HG03439 (cell line): ENCODE data around the gene CEP72.
"Not testable (repeated sequence)": the region's sequence is repeated elsewhere in the genome, so short reads cannot be mapped to it uniquely, and the experiment has no call there.

Source experiments
- ATAC-seq: cut with Tn5 transposase; IDR thresholded peaks from one replicate; pipeline ENCODE4 v1.9.1; 2021; ENCODE audit warnings: mild to moderate bottlenecking, moderate library complexity; ENCODE audit not compliant: unreplicated experiment

Gene CEP72

DNA sequence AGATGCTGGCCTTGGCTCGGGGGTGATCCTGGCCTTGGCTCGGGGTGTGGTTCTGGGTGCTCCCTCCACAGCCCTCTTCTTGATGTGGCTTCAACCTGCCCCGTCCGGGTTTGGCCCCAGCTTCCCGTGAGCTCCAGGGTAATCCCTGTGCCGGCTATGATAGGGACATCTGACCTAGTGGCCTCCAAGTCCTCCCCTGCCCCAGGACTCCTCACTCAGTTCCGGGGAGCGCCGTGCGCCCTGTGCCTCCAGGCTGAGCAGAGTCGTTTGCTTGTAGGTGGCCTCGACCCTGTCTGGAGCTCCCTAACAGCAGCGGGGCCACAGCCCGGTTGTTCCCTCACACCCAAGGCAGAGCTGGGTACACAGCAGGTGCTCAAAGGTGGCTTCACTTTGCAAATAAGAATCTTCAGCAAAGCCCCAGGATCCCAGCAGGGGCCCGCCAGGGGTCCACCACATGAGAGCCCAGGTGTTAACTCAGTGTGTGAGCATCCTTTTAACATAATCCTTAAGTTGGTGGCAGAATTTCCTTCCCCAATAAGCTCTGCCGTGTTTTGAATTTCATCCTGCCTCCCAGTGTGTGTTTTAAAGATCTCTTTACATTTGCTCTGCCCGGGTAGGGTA, 32.3 kb upstream of the CEP72 start:
- ATAC-seq: no peak

- ATAC-seq: no peak
Measured at GRCh38 chr5:580436-580835, 31.7 kb upstream of the CEP72 start.

DNA sequence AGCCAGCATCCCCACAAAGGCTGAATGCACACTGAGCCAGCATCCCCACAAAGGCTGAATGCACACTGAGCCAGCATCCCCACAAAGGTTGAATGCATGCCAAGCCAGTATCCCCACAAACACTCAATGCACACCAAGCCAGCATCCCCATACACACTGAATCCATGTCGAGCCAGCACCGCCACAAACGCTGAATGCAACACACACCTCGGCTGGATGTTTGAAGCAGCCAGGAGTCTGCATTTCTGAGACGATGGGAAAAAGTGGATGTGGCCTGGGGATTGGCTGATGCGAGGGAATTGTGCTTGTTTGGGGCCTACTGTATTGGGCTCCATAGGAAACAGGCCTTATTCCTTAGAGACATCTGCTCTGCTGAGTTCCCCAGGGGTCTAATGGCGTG, 30.9 kb upstream of the CEP72 start:
- ATAC-seq: no peak

GRCh38 chr5:581941-582340, 30.2 kb upstream of the CEP72 start:
- no peak for ATAC-seq

DNA sequence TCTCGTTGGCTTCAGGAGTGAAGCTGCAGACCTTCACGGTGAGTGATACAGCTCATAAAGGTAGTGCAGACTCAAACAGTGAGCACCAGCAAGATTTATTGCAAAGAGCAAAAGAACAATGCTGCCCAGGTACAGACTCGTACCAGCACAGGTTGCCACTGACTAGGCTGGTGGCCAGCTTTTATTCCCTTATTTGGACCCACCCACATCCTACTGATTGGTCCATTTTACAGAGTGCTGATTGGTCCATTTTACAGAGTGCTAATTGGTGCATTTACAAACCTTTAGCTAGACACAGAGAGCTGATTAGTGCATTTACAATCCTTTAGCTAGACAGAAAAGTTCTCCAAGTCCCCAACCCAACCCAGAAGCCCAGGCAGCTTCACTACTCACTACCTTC, 29.7 kb upstream of the CEP72 start:
- not testable (repeated sequence) for ATAC-seq

DNA sequence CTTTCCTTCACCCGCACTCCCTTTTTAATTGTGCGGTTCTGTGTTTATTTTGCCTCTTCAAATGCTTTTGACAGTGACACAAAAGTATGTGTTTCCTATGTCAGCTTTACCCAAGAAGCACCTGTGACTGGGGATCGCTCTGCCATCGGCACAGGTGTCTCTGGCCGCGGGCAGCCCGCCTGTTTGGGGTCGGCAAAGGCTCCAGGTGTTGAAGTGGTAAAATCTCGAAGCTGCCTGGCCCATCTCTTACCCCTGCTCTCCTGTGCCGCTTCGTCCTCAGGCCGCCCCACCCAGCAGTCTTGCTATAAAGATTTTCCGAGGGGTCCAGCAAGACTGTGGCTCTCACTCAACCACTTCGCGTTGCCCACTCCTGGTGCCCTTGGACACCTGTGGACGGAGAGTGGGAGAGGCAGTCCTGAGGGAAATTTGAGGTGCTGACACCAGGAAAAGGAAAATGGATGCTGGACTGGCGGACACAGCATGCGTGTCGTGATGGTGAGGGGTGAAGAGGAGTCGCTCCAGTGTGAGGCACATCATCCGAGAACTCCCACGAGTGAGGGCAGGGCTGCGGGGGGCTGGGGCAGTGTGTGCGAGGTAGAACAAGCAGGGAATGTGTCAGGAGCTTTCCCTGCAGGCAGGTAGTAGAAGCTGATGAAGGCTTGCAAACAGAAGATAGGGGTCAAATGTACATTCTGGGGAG, 29.1 kb upstream of the CEP72 start:
- ATAC-seq: no peak

GRCh38 chr5:583645-584044, 28.5 kb upstream of the CEP72 start:
- no peak for ATAC-seq

DNA sequence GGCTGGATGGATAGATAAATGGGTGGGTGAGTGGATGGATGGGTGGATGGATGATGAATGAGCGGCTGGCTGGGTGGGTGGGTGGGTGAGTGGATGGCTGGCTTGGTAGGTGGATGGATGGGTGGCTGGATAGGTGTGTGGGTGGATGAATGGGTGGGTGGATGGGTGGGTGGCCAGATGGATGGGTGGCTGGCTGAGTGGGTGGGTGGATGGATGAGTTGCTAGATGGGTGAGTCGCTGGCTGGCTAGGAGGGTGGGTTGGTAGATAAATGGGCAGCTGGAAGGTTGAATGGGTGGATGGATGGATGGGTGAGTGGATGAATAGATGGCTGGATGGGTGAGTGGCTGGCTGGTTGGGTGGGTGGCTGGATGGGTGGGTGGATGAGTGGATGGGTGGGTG, 27.9 kb upstream of the CEP72 start:
- ATAC-seq: no peak

- no peak for ATAC-seq
Measured at GRCh38 chr5:584846-585245, 27.3 kb upstream of the CEP72 start.

DNA sequence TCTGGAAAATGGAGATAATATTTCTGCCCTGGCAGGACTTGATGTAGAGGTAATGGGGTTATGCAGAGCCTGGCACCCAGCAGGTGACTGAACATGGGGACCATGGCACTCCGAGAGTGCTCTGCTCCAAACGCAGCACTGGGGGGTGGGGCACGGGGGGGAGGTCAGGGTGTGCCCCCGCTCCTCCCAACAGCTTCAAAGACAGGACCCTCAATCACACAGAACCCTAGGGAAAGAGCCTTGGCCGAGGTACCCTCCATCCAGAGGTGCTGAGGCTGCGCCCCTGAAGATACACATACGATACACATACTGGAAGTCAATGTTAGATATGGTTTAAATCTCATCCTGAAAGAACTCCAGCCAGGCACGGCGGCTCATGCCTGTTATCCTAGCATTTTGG, 26.6 kb upstream of the CEP72 start:
- no peak for ATAC-seq

DNA sequence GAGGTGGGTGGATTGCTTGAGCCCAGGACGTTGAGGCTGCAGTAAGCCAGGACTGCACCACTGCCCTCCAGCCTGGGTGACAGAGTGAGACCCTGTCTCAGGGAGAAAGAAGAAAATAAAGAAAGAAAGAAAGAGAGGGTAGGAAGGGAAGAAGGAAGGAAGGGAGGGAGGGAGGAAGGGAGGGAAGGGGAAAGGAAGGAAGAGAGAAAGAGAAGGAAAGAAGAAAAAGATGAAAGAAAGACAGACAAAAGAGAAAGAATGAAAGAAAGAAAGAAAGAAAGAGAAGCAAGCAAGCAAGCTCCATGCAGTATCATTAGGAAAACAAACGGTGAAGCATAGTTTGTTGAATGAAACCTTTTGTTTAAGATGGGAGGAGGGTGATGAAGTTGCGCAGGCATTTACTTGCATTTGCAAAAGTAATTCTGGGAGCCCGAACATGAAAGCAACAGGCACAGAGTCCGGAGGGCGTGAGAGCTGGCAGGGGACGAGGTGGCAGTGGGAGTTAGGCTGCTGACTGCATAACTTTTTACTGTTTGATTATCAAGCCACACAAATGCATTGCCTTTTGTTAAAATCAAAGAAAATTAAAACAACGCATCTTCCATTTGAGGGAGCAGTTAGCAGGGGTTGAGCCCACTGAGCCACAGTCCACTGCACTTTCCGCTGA, 26.0 kb upstream of the CEP72 start:
- ATAC-seq: no peak

GRCh38 chr5:586751-587285, 25.3 kb upstream of the CEP72 start:
- no peak for ATAC-seq

- ATAC-seq: no peak
Measured at GRCh38 chr5:587403-587802, 24.7 kb upstream of the CEP72 start.

DNA sequence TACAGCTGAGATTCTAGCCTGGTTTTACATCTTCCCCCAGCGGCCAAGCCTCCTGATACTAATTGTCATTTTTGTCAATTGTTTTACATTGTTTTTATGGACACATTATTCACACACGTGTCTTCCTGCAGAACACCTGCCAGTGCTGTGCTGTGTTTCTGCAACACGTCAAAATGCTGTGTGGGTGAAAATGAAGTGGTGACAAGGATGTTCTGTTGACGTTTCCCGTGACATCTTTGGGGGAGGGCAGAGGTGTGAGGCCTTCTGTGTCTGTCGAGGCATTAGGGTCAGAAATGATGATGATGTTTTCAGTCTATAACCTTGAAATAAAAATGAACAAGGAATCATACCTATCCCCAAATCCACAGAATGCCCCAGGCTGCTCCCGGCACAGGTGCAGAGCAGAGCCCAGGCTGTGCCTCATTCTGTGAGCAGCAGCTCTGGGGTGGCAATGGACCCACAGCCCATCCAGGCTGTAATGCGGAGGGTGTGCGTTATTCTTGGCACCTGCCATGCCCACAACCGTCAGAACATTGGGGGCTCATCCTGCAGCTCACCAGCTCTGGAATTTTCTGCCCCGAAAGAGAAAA, 23.6 kb upstream of the CEP72 start:
- no peak for ATAC-seq

GRCh38 chr5:589173-589572, 23.0 kb upstream of the CEP72 start:
- ATAC-seq: no peak

- ATAC-seq: no peak
Measured at GRCh38 chr5:589588-589987, 22.6 kb upstream of the CEP72 start.

GRCh38 chr5:590346-590745, 21.8 kb upstream of the CEP72 start:
- ATAC-seq: no peak

DNA sequence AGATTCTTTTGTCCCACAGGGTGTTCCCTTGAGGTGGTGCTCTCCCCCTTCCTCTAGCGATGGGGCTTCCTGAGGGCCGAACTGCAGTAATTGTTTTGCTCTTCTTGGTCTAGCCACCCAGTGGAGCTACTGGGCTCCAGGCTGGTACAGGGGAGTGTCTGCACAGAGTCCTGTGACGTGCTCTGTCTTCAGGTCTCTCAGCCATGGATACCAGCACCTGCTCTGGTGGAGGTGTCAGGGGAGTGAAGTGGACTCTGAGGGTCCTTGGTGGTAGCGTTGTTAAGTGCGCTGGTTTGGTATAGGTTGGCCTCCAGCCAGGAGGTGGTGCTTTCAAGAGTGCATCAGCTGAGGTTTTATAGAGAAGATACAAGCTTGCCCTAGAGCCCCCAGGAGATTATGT, 20.4 kb upstream of the CEP72 start:
- ATAC-seq: no peak

DNA sequence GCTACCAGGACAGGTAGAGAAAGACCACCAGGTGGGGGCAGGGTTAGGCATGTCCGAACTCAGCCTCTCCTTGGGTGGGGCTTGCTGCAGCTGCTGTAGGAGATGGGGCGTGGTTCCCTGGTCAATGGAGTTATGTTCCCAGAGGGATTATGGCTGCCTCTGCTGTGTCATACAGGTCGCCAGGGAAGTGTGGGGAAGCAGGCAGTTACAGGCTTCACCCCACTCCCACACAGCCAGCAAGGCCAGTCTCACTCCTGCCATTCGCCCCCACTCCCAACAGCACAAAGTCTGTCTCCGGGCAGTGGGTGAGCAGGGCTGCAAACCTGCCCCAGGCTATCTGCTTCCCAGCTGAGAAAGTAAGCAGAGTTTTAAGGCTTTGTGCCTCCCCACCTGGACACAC, 20.0 kb upstream of the CEP72 start:
- no peak for ATAC-seq

DNA sequence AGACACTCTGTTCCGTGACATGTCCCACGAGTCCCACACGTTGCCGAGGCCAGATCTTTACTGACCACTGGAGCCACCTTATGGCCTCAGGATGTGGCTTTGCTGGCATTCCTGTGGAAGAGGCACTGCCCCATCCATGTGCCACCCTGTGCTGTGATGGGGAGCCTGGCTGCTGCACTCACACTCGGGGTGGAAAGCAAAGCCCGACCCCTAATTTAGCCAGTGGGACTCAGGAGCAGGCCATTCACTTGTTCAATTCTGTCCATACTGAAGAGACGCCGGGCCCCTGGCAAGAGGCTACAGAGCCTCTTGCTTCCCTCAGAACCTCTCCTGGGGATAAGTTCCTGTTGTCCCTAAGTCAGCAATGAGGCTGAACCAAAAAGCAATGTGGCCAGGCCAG, 18.6 kb upstream of the CEP72 start:
- ATAC-seq: no peak

- ATAC-seq: no peak
Measured at GRCh38 chr5:594226-594860, 17.8 kb upstream of the CEP72 start.
